Fibroblast of skin of left biceps (primary cell): ENCODE data around the gene ZDHHC11B.
"Not testable (repeated sequence)": the region's sequence is repeated elsewhere in the genome, so short reads cannot be mapped to it uniquely, and the experiment has no call there.

ENCODE experiments used
- DNase-seq, 2 experiments: peaks; one replicate each; pipeline ENCODE4 v3.0.0-alpha.2; 2013; ENCODE audit warnings: low read depth in 2 of 2

The ZDHHC11B gene

DNA sequence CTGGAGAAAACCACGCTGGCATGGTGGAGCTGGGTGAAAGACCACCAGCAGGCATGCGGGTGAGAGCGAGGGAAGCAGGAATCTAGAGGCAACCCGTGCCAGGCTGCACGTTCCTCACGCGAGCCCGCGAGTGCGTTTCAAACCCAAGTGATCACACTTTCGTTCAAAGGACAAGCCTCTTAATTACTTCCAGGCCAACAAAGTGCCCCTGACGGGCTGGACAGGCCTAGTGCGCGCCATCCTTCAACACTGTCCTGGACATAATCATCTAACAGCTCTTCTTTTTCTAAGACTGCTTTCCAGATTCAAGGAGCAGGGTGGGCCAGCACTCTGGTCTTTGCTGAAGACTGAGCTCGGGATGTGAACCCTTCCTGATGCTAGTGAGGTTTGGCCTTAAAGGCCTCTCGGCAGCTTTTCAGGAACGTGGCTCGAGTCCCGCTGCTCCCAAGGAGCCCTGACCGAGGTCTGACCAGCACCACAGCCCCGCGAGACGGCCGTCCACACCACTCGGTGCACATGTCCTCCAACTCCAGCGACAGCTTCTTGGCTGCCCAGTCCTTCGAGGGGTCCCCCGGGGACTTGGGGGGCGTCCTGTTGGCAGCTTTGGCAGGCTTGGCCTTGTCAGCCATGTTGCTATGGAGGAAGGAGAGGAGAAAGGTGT lies 14.9 kb downstream of the ZDHHC11B start:
- DNase-seq = not testable (repeated sequence)

DNA sequence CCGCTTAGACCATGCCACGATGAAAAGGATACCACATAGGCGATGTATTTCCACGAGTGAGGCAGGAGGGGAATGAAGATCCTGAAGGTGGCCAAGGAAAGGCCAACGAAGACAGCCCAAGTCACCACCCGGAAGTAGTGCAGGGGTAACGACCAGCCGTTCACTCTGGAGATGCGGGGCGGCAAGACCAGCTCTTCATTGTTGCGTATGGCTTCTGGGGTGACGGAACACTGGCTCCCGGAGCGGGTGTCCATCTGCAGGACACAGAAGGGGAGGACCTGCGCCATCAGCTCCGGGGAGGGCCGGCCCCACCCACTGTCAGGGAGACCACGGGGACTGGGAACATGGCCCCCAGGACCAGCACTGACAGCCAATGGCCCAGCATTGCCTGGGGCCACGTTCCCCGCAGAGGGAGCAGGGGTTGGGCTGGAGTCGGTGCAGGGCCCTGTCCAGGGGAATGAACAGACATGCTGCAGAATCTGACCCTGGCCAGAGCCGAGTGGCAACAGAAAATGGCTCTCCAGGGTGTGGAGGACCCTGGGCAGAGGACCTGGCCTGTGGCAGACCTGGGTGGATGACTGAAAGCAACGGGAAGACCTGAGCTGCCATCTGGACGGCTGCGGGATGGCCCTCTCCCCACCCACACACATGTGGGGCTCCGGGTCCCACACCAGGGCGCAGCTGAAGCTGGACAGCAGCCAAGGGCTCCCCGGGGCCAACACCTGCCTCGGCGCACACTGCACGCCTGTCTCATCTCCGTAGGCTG lies 17.7 kb downstream of the ZDHHC11B start:
- no peak for DNase-seq

GRCh38 chr5:765948-766631 lies 18.4 kb downstream of the ZDHHC11B start:
- no peak for DNase-seq

- DNase-seq = no peak
These were observed 20.3 kb downstream of the ZDHHC11B start for GRCh38 chr5:763998-764781.

DNA sequence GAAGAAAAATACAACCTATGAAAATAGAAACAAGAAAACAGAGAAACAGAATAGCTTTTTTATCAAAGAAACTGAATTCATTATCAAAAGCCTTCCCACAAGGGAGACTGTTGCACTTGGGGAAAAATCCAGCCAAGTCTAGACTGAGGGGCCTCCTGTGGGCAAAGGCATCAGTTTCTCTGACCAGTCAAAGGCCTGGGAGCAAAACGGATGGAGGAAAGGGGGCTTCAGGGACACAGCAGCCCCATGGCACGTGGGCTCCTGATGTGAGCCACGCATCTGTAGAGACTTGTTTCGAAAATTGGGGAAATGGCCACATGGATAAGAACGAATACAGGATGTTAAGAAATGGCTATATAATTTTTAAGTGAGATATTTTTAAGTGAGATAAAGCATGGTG lies 21.1 kb downstream of the ZDHHC11B start:
- DNase-seq = no peak

- not testable (repeated sequence) for DNase-seq
These were observed 21.5 kb downstream of the ZDHHC11B start for GRCh38 chr5:762996-763395.

DNA sequence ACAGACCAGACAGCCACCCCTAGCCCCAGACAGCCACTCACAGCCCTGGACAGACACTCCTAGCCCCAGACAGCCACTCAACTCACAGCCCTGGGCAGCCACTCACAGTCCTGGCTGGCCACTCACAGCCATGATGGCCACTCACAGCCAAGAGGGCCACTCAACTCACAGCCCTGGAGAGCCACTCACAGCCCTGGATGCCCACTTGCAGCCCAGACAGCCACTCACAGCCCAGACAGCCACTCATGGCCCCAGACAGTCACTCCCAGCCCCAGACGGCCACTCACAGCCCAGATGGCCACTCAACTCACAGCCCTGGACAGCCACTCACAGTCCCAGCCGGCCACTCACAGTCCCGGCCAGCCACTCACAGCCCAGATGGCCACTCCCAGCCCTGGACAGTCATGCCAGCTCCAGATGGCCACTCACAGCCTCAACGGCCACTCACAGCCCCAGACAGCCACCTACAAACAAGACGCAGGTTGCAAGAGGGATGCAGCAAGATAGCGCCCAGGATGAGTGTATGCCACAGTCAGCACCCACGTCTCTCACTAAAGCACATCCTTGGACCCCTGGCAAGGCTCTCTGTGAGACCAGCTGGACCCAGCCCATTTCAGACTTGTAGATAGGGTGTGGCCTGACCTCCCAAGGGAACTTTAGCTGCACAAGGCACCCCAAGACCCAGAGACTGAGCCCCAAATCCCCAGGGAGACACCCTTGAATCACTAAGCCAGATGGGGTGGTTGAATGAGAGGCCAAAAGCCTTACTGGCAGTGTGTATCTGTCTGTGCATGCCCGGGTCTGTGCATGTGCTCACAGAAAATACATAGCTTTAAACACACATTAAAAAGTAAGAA lies 22.4 kb downstream of the ZDHHC11B start:
- DNase-seq = no peak

- DNase-seq = no peak
These were observed 23.3 kb downstream of the ZDHHC11B start for GRCh38 chr5:761059-761771.

GRCh38 chr5:760363-761058 lies 24.0 kb downstream of the ZDHHC11B start:
- no peak for DNase-seq

DNA sequence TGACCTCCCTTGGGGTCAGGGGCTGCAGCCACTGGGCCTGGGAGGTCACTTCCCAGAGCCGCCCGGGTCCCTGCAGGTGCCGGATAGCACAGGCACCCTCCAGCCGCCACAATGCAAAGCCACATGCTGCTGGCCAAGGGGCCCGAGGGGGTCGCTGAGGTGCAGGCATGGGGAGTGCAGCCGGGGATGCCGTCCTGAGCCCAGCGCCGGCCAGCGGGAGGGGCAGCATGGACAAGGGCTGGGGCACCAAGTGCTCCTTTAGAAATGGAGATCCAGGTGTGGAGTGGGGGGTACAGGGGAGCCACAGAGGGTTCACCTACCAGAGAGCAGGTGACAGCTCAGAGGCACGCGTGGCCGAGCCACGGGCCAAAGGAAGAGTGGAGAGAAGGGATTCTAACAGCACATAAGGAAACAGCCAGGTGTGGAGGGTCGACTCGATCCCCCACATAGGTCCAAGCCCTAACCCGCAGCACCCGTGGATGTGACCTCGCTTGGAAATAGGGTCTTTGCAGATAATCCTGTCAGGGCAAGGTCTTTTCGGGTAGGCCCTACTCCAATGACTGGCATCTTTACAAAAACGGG lies 24.7 kb downstream of the ZDHHC11B start:
- no peak for DNase-seq

GRCh38 chr5:759111-759751 lies 25.3 kb downstream of the ZDHHC11B start:
- DNase-seq = no peak

DNA sequence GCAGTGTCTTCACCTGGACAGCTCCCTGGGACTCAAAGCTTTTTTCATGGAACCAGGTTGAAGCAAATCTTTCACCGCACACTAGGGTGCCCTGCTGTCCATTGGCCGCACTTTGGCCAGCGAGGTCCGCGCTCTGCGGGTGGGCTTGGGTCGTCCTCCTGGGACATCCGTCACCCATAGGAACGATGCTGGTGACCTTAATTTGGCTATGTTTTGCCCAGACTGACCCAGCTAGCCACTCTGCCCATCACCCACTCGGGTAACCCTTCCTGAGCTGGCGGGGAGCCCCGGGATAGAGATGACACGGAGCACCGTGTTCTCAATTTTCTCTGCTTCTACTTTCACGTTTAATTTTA lies 25.9 kb downstream of the ZDHHC11B start:
- DNase-seq = no peak

DNA sequence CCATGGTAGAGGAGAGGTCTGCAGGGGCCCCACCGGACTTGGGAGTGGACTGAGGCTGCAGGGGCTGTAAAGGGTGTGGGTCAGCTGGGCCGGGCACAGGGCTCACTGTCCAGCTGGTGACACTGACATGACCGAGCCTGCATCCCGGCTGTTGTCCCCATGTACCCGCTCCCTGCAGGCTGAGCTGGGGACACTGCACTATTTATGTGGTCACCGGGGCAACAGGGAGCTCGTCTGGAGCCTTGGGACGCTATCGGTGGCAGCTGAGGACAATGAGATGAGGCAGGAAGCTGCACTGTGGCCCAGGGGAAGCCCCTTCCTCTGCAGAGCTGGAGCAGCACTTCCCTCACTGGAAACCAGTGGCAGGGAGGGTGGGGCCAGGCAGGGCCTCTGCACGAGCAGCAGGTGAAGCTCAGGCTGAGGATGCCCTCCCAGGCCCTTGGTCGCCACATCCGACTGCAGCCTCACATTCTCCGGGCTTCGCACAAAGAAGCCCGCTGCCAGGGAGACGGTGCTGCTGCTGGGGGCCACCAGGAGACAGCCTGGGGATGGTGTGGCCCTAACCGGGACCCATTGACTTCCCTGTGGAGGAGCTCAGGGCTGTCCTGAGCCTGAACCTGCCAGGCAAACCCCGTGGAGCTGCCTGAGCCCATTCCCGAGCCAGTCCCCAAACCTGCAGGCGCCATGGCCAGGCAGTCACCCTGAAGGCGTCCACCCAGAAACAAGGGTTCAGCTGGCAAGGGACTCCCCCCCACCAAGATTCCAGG lies 26.4 kb downstream of the ZDHHC11B start:
- no peak for DNase-seq

DNA sequence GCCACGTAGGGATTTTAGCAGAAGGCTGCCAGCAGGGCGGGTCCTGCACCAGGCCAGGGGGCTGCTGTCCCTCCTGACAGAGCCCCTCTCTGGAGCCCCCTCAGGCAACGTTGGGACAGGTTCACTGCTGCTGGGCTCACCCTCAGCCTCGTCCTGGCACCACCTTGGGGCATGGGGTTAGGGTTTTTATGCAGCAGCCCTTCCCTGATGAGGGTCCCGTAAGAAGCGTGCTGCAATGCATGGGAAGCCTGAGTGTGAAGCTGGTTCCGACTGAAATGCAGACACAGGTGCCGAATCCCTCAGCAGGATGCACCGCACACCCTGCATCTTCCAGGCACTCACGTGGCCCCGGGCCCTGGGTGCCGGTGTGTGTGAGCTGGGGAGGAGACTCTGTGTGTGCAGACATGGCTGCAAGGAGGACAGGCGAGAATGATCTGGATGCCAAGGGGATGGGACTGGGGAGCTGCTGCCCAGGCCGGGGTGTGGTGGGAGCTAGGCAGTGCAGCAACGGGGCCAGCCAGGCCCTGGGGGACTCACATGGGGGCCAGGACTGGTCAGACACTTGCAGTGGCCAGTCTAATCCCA lies 27.1 kb downstream of the ZDHHC11B start:
- no peak for DNase-seq

DNA sequence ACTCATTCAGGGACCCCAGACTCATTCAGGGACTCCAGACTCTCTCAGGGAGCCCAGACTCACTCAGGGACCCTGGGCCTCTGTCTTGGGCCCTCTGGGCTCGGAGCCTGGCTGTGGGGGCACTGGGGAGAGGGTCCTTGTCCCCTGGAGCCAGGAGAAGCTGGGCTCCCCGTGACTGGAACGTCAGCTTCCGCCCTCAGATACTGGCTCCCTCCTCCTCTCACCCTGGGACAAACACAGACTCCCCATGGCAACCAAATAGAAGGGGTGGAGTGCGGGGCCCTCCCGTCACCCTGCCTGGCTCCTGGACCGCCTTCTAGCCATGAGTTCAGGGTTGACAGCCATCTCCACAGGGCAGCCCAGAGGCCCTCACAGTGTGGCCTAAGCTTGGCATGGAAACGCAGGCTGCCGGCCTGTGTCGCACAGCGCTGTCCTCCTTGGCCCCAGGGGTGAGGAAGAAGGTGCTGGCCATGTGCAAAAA lies 27.6 kb downstream of the ZDHHC11B start:
- DNase-seq = no peak

DNA sequence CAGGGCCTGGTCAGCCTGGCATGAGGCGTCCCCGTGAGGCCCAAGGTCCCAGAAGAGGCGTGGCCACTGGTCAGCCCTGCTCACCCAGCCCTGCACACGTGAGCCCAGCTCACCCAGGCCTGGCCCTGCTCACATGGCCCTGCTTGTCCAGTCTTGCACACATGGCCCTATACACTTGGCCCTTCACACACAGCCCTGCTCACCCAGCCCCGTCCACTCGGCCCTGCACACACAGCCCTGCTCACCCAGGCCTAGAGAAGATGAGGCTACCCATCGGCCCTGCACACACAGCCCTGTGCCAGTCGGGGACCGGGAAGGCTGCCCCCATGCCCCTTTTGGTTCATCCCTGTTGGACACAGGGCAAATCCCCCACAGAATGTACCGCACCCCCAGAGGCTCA lies 28.4 kb downstream of the ZDHHC11B start:
- DNase-seq = no peak

DNA sequence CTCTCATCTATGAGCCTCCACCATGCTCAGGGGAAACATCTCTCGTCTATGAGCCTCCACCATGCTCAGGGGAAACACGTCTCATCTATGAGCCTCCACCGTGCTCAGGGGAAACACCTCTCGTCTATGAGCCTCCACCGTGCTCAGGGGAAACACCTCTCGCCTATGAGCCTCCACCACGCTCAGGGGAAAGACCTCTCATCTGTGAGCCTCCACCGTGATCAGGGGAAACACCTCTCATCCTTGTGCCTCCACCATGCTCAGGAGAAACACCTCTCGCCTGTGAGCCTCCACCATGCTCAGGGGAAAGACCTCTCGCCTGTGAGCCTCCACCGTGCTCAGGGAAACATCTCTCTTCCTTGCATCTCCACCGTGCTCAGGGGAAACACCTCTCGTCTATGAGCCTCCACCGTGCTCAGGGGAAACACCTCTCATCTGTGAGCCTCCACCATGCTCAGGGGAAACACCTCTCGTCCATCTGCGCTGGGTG lies 30.3 kb downstream of the ZDHHC11B start:
- not testable (repeated sequence) for DNase-seq
